ENCODE results near the gene CLTCL1.

Gene CLTCL1

DNA sequence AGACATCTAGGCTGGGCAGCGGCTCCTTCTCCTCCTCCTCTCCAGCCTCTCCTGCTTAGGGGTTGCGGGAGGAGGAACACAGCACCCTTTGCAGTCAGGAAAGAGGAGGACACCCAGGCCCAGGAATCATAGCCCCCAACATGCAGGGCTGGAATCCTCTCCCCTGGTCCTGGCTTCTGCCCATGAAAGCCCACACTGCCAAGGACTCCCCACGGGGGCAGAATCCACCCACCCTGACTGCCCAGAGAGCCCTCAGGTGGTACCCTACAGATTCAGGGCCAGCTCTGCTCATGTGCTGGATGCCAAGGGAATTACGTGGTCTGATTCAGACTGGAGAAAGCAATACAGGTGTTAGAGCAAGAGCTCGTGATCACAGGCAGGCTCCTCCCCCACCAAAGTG lies 151.5 kb downstream of the CLTCL1 start:
- no peak for TF ChIP-seq CTCF (IDR thresholded peaks at IDR 0.05; ENCODE audit: control extremely low read depth, extremely low read depth, low read depth, missing control alignments)
- POLR2A ChIA-PET: no interaction called here
- CTCF ChIA-PET: interaction anchor here (2.1 kb wide), 1 partner anchor 39 kb away, joined by 5 read pairs; the partner anchor contains the start of gene SLC25A1
- no peak for DNase-seq (ENCODE audit: extremely low spot score)

DNA sequence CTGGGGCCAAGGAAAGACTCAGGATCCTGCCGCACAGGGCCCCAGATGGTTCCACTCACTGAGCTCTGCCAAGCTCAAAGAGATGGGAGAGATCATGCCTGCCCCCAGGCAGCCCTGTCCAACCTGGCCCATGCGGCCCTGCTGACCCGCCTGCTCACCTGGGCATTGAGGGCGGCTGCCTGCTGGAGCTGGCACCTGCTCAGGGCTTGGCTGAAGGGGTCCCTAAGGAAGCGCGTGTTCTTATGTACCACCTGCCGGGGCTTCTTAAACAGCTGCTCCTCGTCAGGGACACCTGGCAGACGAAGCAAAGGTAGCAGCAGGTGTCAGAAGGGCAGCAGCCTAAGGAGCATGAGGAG lies 152.5 kb downstream of the CLTCL1 start:
- no peak for DNase-seq (ENCODE audit: extremely low spot score)
- ChIA-PET CTCF (interaction anchor here (2.1 kb wide), 1 partner anchor 40 kb away, joined by 5 read pairs; the partner anchor contains the start of gene SLC25A1), POLR2A (no interaction called here)
- TF ChIP-seq CTCF (IDR thresholded peaks at IDR 0.05; ENCODE audit: control extremely low read depth, extremely low read depth, low read depth, missing control alignments): no peak

- TF ChIP-seq CTCF (IDR thresholded peaks at IDR 0.05; ENCODE audit: control extremely low read depth, extremely low read depth, low read depth, missing control alignments): no peak
- POLR2A ChIA-PET: no interaction called here
- CTCF ChIA-PET: interaction anchor here (2.1 kb wide), 1 partner anchor 41 kb away, joined by 5 read pairs; the partner anchor contains the start of gene SLC25A1
- no peak for DNase-seq (ENCODE audit: extremely low spot score)
Observed at GRCh38 chr22:19138217-19139000, 153.1 kb downstream of the CLTCL1 start.

DNA sequence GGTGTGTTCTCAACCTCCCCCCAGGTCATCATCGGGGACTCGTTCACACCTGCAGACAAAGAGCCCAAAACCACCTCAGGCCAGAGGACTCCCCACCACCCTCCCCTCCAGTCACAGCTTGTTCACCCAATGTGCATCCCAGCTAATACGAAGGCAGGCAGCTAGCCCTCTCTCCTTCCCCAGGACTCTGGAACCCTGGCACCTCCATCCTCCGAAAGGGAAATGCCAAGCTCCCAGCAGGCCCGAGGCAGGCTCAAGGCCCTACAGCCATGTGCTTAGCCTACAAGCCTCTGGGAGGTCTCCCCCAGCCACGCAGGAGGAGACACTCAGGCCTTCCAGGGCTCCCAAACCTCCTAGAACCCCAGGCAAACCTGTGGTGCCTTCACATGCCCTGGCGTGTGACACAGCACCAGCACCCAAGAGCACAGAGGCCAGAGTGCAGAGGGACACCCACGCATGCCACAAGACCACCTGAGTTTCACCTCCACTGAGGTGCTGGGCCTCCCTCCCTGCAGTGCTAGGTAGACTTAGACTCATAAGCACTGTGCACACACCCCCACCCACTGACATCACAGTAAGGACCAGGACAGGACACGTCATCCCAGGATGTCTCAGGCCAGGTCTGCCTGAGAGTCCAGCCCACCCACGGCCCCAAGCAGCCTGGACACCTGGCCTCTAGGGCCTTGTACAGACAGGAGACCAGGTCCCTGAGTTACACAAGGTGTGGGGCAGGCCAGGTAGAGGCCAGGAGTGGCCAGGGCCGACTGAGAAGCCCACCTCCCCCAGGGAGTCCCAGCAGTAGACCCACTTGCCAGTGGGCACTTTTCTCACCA lies 153.9 kb downstream of the CLTCL1 start:
- POLR2A ChIA-PET: no interaction called here
- CTCF ChIA-PET: no interaction called here
- DNase-seq (ENCODE audit: extremely low spot score): no peak
- no peak for TF ChIP-seq CTCF (IDR thresholded peaks at IDR 0.05; ENCODE audit: control extremely low read depth, extremely low read depth, low read depth, missing control alignments)

- DNase-seq (ENCODE audit: extremely low spot score): no peak
- TF ChIP-seq CTCF (IDR thresholded peaks at IDR 0.05; ENCODE audit: control extremely low read depth, extremely low read depth, low read depth, missing control alignments): no peak
- ChIA-PET POLR2A (no interaction called here), CTCF (no interaction called here)
Observed at GRCh38 chr22:19136915-19137314, 154.6 kb downstream of the CLTCL1 start.

DNA sequence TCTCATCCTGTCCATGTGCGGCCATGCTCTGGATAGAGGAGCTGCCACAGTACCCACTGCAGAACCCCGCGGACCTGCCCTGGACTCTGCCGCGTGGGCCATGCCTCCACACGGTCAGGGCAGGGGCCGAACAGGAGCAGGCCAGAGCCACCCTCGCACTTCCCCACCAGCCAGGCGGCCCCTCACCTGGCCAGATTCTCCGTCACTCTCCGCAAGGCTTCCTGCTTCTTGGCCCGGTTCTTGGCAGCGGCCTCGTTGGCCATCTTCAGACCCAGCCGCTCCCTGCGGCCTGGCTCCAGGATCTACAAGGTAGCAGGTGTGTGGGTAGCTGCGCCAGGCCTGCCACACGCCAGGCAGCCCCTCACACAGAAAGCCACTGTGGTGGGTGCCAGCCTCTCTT lies 156.6 kb downstream of the CLTCL1 start:
- ChIA-PET POLR2A (no interaction called here), CTCF (interaction anchor here (2.9 kb wide), 1 partner anchor 10 kb away, joined by 15 read pairs; the partner anchor contains the start of gene ESS2)
- no peak for DNase-seq (ENCODE audit: extremely low spot score)
- no peak for TF ChIP-seq CTCF (IDR thresholded peaks at IDR 0.05; ENCODE audit: control extremely low read depth, extremely low read depth, low read depth, missing control alignments)
